Gastrocnemius medialis (tissue), 4 donors: ENCODE results near the gene MGMT.

Experiments used
- POLR2A ChIP-seq, 2 donors: fragments of 450-650 bp; IDR thresholded peaks; one replicate each; pipeline ENCODE4 v1.6.1; 2017; ENCODE audit warnings: antibody characterized with exemption in 2 of 2, mild to moderate bottlenecking in 2 of 2, moderate library complexity in 2 of 2
- TF ChIP-seq, protein P1 (sequence below), 5 experiments: fragments of 450-650 bp in 3 of 5; fragments of 200-600 bp in 2 of 5; sonication (generic) in 2 of 5; IDR thresholded peaks in 4 of 5; conservative IDR thresholded peaks in 1 of 5; 1 replicate in 4 of 5; 2 replicates in 1 of 5; pipeline ENCODE4 v1.5.1; 2016 to 2019; ENCODE audit warnings: antibody characterized with exemption in 5 of 5, mild to moderate bottlenecking in 3 of 5, moderate library complexity in 3 of 5

DNA sequence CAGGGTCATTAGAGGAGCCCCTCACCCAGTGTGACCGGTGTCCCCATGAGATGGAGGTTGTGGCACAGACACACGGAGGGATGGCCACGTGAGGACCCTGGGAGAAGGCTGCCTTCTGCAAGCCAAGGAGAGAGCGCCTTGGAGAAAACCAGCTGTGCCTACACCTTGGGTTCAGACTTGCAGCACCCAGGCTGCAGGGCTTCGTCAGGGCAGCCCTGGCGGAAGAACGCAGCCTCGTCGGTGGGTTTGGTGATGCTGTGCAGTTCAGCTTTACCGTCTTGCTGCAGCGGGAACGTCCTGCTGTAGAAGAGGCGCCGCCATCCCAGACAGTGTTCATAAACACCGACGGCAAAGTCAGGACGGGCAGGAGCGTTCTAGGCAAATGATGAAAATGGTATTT is 89.3 kb downstream of the MGMT start:
- no peak for TF ChIP-seq POLR2A (IDR thresholded peaks at IDR 0.05)
- TF ChIP-seq, protein P1, sequence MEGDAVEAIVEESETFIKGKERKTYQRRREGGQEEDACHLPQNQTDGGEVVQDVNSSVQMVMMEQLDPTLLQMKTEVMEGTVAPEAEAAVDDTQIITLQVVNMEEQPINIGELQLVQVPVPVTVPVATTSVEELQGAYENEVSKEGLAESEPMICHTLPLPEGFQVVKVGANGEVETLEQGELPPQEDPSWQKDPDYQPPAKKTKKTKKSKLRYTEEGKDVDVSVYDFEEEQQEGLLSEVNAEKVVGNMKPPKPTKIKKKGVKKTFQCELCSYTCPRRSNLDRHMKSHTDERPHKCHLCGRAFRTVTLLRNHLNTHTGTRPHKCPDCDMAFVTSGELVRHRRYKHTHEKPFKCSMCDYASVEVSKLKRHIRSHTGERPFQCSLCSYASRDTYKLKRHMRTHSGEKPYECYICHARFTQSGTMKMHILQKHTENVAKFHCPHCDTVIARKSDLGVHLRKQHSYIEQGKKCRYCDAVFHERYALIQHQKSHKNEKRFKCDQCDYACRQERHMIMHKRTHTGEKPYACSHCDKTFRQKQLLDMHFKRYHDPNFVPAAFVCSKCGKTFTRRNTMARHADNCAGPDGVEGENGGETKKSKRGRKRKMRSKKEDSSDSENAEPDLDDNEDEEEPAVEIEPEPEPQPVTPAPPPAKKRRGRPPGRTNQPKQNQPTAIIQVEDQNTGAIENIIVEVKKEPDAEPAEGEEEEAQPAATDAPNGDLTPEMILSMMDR (IDR thresholded peaks at IDR 0.05 in 4 of 5, conservative IDR thresholded peaks at IDR 0.05 in 1 of 5): no peak
